GM19452 (cell line): Measurements from ENCODE around the gene ACOT13.
A peak's percentile ranks its signal among the peaks of the same experiment; 100 is the strongest.
"Not testable (repeated sequence)": the region's sequence is repeated elsewhere in the genome, so short reads cannot be mapped to it uniquely, and the experiment has no call there.

Experiments used
- ATAC-seq: cut with Tn5 transposase; IDR thresholded peaks from one replicate; pipeline ENCODE4 v1.9.1; 2021; ENCODE audit not compliant: unreplicated experiment

The ACOT13 gene

DNA sequence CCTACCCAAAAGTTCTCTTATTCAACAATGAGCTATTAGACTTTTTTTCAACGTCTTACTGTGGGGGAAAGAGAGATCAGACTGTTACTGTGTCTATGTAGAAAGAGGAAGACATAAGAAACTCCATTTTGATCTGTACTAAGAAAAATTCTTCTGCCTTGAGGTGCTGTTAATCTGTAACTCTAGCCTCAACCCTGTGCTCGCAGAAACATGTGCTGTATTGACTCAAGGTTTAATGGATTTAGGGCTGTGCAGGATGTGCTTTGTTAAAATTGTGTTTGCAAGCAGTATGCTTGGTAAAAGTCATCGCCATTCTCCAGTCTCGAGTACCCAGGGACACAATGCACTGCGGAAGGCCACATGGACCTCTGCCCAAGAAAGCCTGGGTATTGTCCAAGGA, 5.1 kb upstream of the ACOT13 start:
- ATAC-seq: not testable (repeated sequence)

- no peak for ATAC-seq
Measured at GRCh38 chr6:24662236-24662635, 4.6 kb upstream of the ACOT13 start.

DNA sequence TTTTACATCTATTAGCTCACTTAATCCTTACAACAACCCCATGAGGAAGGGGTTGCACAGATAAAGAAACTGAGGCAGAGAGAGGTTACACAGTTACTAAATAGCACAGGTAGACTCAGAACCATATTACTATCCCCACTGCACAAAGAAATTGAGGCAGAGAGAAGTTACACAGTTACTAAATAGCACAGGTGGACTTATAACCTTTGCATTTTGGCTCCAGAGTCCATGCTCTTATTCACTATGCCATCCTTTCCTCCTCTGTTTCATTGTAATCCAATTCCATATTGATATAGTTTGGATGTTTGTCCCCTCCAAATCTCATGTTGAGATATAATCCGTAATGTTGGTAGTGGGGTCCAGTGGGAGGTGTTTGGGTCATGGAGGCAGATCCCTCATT, 3.7 kb upstream of the ACOT13 start:
- ATAC-seq: no peak

DNA sequence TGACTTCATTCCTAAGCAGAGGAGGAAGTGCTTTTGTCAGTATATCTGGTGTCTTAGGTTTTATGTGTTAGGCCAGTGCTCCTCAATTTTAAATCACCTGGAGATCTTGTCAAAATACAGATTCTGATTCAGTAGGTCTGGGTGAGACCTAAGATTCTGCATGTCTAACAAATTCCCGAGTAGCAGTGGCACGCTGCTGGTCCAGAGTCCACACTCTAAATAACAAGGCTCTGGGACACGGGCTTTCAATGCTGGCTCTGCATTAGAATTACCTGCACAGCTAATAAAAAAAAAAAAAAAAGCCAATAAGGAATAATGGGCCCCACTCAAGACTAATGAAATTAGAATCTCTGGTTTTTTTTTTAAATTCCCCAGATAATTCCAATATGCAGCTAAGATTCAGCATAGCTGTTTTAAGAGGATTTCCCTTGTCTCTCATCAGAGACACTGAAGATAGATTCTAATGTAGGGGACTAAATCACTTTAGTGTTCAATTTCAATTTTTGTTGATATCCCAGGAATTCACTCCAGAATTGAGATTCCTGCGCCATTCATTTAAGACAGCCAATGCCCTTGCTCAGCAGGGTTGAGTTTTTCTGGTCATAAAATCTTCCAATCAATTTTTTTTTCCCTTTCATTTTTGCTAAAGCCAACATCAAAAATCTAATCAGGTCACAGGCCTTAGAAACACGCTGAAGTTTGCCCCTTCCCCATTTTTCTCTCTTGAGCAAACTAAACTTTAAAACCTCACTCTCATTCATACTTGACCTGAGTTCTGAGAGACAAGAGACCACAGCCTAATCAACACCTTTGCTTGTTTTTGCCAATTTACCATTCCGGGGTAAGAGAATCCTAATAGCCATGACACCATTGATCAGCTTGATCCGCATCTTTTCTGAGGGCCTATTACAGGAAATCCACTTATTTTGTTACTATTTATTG, 2.6 kb upstream of the ACOT13 start:
- no peak for ATAC-seq

DNA sequence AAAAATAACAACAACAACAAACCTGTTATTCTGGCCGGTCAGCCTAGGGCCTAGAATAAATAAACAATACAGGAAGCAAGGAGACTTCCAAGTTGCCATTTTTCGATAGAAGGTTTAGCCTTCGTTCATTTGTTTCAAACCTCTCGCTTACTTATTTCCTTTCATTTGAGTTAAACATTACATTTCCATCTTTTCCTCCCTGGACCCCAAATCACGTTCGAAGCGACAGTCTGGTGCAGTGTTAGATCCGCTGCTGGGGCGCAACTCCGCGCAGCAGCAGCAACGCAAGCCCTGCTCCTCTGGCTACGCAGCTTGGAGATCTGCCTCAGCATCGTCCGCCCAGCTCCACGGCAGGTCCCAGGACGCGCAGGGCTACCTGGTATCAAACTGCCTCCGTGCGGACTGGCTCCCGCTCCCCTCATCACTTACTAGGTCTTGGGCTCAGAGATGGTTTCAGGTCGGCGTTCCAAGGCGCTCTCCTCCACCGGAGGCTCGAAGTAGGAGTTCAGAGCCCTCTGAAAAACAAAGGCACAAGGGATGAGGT, 708 bp upstream of the ACOT13 start:
- peak; percentile 24 for ATAC-seq

DNA sequence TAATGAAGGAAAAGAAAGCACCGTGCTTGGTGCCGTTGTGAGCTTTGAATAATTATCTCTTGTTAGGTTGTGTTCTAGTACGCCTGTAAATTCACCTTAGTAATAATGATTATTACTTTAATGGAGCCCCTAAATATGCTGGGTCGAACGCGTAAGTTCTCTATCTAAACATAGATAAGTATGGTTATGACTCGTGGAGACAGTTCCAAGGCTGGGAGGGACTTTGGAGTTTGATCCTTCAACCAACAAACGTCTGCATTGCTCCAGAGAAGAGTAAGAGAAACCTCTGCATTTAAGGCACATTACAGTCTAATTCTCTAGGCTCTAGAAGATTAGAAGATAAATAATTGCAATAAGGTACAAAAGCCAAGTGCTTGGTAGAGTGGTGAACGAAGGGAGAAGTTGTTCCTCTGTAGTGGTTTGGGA, 514 bp downstream of the ACOT13 start:
- ATAC-seq: peak; percentile 4

DNA sequence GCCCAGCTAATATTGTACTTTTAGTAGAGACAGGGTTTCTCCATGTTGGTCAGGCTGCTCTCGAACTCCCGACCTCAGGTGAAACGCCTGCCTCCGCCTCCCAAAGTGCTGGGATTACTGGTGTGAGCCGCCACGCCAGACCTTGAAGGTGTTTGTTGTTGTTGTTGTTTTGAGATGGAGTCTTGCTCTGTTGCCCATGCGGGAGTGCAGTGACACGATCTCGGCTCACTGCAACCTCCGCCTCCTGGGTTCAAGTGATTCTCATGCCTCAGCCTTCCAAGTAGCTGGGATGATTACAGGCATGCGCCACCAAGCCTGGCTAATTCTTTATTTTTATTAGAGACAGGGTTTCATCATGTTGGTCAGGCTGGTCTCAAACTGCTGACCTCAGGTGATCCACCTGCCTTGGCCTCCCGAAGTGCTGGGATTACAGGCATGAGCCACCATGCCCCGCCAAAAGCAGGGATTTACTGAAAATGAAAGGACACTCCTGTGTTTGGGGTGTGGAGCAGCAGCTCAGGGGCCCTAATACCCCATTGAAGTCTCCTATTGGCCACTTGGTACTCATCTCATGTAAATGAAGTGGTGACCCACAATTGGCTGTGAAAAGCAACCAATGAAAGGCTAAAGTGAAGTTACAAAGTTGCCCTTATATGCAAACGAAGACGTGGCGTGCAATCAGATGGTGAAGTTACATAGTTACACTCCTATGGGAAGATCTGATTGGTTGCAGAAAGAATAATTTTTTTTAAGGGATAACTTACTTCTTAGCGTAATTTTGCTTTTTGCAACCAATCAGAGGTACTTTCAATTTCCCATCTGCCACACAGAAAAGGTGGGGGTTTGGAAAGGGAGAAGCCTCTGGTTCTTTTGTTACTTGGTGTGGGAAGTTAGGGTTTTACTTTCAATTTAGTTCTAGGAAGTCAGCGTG, 1.5 kb downstream of the ACOT13 start:
- not testable (repeated sequence) for ATAC-seq

GRCh38 chr6:24668997-24669361, 2.1 kb downstream of the ACOT13 start:
- ATAC-seq: no peak

- not testable (repeated sequence) for ATAC-seq
Measured at GRCh38 chr6:24670492-24670891, 3.6 kb downstream of the ACOT13 start.

DNA sequence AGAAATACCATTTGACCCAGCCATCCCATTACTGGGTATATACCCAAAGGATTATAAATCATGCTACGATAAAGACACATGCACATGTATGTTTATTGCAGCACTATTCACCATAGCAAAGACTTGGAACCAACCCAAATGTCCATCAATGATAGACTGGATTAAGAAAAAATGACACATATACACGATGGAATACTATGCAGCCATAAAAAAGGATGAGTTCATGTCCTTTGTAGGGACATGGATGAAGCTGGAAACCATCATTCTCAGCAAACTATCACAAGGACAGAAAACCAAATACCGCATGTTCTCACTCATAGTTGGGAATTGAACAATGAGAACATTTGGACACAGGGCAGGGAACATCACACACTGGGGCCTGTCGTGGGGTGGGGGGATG, 4.2 kb downstream of the ACOT13 start:
- ATAC-seq: not testable (repeated sequence)

- ATAC-seq: no peak
Measured at GRCh38 chr6:24672620-24673182, 5.8 kb downstream of the ACOT13 start.

DNA sequence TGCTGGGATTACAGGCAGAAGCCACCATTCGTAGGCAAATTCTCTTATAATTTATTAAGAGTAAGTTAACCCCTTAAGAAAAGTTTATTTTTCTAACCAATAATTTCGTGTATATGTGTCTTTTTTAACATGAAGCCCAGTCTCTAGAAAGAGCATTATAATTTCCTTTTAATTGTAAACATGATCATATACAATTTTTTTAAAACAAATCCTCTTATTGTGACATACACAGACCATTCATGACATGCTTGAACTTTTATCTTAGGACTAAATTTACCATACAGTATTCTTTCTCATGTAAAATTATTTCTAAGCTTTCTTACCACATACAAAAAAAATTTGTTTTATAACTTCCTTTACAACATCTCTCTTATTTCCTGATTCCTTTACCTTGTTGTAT, 6.7 kb downstream of the ACOT13 start:
- ATAC-seq: no peak

DNA sequence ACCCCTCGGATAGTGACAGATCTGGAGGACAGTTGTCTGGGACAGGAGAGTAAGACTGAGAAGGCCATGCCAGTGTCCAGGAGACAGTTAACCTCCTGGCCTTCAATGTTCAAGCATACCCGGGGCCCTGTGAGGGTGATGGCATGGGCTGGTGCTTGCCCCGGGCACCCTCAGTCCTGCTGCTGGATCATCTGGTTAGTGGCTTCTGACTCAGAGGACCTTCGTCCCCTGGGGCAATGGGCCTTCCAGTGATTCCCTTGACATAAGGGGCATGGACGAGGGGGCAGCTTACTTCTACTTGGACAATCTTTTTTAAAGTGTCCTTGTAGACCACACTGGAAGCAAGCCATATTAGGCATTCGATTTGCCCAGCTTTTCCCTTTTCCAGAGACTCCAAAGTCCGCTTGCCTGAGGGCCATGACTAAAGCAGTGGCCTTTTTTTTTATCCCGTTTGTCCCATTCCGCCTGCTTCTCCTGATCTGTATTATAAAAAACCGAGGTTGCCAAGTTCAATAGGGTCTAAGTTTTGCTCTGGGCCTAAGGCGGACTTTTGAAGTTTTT, 12.0 kb downstream of the ACOT13 start:
- ATAC-seq: not testable (repeated sequence)

GRCh38 chr6:24680582-24680981, 13.7 kb downstream of the ACOT13 start:
- ATAC-seq: no peak

GRCh38 chr6:24683297-24684296, 16.7 kb downstream of the ACOT13 start:
- no peak for ATAC-seq

GRCh38 chr6:24686408-24686807, 19.5 kb downstream of the ACOT13 start:
- no peak for ATAC-seq

- no peak for ATAC-seq
Measured at GRCh38 chr6:24686946-24687345, 20.1 kb downstream of the ACOT13 start.

GRCh38 chr6:24689964-24690363, 23.1 kb downstream of the ACOT13 start:
- ATAC-seq: no peak

- ATAC-seq: no peak
Measured at GRCh38 chr6:24690593-24690992, 23.7 kb downstream of the ACOT13 start.

DNA sequence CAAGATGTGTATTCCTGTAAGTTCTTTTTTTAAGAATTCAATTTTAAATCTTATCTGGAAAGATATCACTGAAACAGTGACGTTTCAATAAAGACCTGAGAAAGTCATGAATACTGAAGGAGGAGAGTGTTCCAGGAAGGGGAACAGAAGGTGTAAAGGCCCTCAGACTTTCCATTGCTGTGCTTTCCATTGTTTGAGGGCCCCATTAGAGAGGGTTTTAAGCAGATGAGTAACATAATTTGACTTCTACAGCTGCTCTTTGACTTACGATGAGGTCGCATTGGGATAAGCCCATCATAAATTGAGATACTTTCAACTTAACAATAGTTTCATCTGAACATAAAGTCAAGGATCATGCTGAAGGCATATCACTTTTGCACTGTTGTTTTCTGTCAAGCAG, 24.7 kb downstream of the ACOT13 start:
- ATAC-seq: no peak
